Renal cortex interstitium (tissue), 11 donors: ENCODE data around the gene MYO5A. TPM values are rescaled to one million over a fixed set of nuclear protein-coding genes. Genes with fewer than 3 reads are reported as not detected.
A peak's percentile ranks its signal among the peaks of the same experiment; 100 is the strongest.

Source experiments
- DNase-seq, 11 donors: peaks; one replicate each; pipeline ENCODE4 v3.0.0-alpha.2; 2013; ENCODE audit warnings: low read depth in 9 of 11, low spot score in 4 of 11; ENCODE audit errors: extremely low read depth in 1 of 11
- polyA plus RNA-seq, 3 donors: library from polyadenylated mRNA; unstranded; fragments of 120-200 nt; gene quantifications; one replicate each; pipeline ENCODE4 v1.2.1, GENCODE V29; 2013; ENCODE audit not compliant: insufficient read length in 3 of 3

The MYO5A gene
- polyA plus RNA-seq, 3 donors, result 7.4 to 9.7 (median 9.6) TPM

GRCh38 chr15:52357949-52358348 lies 170.7 kb downstream of the MYO5A start:
- DNase-seq, result no peak

DNA sequence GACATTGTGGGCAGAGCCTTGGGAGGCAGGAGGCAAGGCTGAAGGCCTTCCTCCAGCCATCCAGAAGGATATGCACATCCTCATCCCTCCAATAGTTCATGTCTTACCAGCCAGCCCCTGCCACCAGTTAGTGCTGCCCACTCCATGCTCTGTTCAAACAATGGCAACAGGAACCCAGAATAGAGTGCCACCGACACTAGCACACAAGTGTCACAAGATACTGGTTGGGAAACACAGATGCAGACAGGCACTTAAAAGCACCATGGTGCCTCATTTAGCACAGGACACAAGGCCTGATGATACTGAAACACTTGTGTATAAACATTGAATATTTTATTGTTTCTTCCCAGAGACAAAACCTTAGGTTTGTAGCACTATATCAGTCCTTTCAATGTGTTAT lies 176.6 kb downstream of the MYO5A start:
- no peak for DNase-seq

GRCh38 chr15:52351206-52351908 lies 177.3 kb downstream of the MYO5A start:
- DNase-seq, result no peak

GRCh38 chr15:52350423-52350822 lies 178.3 kb downstream of the MYO5A start:
- DNase-seq, result no peak

DNA sequence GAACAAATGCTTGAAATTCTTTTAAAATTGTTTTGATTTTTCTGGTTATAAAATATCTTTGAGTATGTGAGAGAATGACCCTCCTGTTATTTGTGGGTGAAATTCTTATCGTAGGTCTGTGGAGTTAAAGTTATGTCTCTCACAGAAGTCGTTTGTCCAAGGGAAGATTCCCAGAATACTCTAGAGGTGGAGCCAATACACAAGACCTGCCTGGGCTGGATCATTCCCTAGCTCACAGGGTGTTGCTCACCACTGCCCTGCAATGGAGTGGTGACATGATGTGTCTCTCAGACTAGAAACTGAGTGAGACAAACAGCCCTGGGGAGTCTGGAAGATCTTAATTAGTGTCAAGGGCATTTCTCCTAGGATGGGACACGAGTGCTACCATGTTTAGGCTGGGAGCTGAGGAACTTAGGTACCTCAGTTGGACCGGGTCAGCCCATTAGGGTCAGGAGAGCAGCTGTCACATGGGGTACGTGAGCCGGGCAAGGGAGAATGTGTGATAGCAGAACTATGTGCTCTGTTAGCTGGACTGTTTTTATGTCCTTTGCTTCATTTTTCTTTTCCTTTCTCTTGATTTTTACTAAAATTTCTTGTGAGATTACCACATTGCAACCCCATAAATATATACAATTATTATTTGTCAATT lies 179.5 kb downstream of the MYO5A start:
- DNase-seq, result no peak

GRCh38 chr15:52348056-52348745 lies 180.5 kb downstream of the MYO5A start:
- no peak for DNase-seq

GRCh38 chr15:52344592-52344991 lies 184.1 kb downstream of the MYO5A start:
- DNase-seq, result no peak

- DNase-seq, result no peak
Observed at GRCh38 chr15:52343831-52344230, 184.8 kb downstream of the MYO5A start.

DNA sequence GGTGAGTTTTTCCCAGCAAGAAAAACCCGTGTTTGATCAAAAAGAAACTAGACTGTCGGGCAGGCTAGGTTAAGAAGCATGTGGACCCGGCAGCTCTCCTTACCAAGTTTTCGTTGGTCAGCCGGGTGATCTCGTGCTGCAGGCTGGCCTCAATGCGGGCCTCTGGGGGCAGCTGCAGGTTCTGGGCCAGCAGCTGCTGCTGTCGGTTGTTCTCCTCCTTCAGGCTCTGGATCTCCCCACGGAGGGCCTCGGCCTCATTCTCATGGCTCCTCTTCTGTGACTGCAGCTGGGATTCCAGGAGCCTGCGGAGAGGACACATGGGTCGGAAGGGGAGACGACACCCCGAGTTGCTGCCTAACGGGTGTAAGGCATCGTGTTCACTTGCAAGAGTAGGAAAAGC lies 188.6 kb downstream of the MYO5A start:
- no peak for DNase-seq

DNA sequence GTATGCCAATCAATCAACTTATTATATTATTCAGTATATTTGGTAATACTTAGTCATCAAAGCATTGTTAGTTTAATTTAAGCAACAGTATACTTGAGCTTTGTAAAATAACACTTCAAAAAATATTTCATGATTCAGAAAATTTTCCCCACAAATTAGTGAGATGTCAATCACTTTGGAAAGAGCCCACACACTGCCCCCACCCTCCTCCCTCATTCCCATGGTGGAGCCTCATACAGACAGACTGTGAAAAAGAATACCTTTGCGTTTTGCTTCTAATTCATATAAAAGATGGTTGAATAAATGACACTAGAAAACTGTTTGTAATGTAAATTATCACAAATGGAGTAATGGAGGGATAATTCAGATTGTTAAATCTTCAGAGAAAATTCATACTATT lies 189.8 kb downstream of the MYO5A start:
- DNase-seq, result no peak

DNA sequence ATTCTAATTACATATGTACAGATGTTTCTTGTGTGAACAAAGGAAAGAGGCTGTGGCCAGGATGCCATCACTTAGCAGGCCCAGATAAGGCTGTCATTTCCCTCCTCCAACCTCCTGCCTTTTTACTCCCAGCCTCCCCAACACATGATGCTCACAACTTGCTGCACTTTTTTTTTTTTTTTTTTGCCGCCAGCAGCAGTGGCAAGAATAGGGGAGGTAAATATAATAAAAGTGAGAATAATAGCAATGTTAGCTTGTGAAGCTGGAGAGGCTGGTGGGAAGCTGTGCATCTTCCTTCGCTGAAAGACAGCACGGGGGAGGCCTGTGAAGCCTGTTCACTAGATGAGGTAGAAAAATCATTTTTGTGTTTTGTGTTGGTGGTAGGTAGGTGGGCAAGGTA lies 190.6 kb downstream of the MYO5A start:
- no peak for DNase-seq

GRCh38 chr15:52337198-52337853 lies 191.4 kb downstream of the MYO5A start:
- no peak for DNase-seq

DNA sequence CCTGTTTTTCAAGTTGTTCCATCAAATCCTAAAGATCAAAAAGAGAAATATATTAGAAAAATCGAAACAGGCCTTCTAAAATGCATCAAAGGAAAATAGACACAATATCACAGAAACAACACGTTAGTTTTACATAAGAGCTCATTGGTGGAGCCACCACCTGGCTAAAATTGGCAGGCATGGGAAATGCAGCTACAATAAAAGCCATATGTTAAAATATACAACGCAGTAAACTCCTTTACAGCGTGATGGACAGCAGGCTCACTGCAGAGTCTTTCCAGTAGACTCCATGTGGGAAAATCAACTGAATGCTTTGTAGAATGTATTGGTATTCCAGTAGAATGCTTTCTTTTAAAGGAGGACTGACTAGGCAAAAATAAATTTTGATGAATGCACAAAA lies 192.2 kb downstream of the MYO5A start:
- DNase-seq, result no peak

DNA sequence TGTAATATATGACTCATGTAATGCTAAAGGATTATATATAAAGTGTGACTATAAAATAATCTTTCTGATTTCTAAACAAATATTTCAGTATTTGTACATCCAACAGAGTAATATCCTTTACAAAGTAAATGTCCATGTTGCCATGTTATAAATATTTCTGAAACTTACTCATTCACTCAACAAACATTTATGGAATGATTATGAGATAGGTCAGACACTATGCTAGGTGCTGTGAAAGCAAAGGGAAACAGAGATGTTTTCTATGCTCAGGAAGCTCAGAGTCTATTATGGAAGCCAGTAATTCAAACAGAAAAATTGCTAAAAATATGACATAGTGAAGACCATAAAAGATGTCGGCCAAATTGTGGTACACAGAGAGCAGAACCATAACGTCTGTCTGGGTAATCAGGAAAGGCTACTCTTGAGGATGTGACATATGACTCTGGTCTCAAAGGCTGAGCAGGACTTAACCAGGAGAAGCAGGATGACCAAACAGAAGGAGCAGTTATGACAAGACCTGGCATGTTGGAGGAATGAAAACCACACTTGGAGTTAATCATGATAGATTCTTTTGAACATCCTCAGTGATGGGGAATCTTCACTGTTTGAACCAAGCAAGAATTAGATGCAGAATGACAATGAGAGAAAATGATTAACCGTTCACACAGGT lies 194.1 kb downstream of the MYO5A start:
- DNase-seq, result no peak

- DNase-seq, result peak in 4 of 11 donors; percentile 5 to 17 (median 8)
Observed at GRCh38 chr15:52331490-52332240, 197.0 kb downstream of the MYO5A start.

GRCh38 chr15:52329987-52330386 lies 198.7 kb downstream of the MYO5A start:
- no peak for DNase-seq

GRCh38 chr15:52329150-52329549 lies 199.5 kb downstream of the MYO5A start:
- no peak for DNase-seq

DNA sequence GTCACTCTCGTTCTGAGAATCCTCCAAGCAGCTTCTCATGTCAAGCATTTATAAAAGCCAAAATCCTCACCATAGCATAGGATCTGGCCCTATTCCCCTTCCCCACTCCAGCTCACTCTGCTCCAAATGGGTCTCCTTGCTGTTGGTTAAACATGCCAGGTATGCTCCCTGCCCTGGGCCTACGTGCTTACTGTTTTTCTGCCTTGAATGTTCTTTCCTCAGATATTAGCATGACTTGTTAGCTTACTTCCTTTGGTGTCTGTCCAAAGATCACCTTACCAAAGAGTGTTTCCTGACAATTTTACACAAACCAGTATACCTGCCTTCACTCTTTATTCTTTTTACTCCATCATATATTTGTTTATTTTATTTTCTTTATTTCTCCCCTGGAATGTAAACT lies 200.0 kb downstream of the MYO5A start:
- DNase-seq, result no peak

DNA sequence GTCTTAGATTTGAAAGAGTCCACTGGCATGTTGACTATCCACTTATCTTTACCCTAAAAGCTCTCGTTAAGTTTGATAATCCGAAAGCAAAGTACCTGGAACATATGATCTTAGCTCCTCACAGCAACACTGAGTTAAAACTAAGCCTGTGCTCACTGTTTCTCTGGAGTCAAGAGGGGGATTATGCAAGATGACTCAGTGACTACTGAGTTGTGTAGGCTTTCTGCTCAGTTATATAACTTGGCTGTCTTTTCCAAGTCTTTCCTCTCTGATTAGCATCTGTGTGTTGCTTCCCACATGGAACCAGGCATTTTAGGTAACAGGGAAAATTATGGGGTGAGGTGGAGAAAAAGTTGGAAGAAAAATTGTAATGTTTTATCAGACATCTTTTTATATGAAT lies 201.9 kb downstream of the MYO5A start:
- no peak for DNase-seq
